ENCODE measurements around the gene ANKRD23.
A peak's percentile ranks its signal among the peaks of the same experiment; 100 is the strongest.

ANKRD23 gene

DNA sequence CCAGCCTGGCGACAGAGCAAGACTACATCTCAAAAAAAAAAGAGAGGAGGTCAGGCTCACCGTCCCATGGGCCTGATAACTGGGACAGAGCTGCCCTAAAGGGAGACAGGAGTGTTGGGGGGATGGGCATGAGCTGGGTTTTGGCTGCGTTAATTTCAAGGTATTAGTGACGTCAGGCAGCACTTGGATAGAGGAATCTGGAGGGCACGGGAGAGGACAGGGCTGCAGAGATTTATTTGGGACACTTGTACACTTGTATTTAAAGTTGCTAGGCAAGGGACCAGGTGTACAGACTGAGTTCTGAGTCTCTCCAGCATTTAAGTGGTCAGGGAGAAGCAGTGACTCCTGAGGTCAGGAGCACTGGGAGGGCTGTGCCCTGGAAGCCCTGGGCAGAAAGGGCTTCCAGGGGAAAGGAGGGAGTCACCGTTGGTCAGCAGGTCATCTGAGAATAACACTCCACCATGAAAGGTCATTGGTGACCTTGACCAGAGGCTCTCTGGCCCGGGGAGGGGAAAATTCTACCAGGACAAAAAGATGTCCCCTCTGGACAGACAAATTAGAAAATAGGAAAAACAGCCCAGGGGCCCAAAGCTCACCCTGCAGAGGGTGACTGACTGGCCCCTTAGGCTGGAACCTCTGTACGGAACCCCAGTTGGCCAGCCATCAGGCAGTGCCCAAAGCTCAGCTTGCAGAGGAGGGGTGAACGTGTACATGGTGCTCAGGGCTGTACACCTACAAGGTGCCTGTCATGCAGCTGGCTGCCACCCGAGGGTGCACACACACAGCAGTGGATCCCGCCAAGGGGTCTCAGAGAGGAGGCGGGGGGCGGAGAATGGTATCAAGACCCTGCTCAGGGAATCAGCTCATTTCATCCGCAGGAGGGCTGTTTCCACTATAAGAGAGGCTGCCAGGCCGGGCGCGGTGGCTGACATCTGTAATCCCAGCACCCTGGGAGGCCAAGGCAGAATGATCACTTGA is 50.8 kb downstream of the ANKRD23 start:
- CTCF ChIA-PET = no interaction called here
- TF ChIP-seq, protein P1, sequence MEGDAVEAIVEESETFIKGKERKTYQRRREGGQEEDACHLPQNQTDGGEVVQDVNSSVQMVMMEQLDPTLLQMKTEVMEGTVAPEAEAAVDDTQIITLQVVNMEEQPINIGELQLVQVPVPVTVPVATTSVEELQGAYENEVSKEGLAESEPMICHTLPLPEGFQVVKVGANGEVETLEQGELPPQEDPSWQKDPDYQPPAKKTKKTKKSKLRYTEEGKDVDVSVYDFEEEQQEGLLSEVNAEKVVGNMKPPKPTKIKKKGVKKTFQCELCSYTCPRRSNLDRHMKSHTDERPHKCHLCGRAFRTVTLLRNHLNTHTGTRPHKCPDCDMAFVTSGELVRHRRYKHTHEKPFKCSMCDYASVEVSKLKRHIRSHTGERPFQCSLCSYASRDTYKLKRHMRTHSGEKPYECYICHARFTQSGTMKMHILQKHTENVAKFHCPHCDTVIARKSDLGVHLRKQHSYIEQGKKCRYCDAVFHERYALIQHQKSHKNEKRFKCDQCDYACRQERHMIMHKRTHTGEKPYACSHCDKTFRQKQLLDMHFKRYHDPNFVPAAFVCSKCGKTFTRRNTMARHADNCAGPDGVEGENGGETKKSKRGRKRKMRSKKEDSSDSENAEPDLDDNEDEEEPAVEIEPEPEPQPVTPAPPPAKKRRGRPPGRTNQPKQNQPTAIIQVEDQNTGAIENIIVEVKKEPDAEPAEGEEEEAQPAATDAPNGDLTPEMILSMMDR (conservative IDR thresholded peaks at IDR 0.05; ENCODE audit: low read depth) = no peak
- DNase-seq (ENCODE audit: low spot score) = no peak
- POLR2A ChIA-PET (ENCODE audit: low non-redundant PET) = no interaction called here
- H3K27ac ChIP-seq = no peak overlapping the region

DNA sequence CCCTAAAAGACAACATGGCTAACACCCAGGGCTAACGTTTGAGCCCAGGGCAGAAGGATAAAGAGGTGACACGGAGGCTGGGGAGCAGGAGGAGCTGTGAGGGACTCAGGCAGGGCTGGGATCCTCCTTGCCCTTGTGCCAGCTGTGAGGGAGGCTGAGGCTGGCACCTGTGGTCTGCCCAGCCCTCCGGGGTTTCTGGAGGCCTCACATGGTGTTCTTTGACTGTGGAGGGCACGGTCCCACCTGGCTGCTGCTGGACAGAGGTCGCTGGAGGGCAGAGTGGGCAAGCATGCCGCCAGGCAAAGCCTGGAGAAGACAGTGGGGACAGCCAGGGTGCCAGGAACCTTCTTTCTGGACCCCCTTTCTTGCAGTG is 54.6 kb downstream of the ANKRD23 start:
- peak overlapping the region; percentile 79 for H3K27ac ChIP-seq
- TF ChIP-seq, protein P1 (conservative IDR thresholded peaks at IDR 0.05; ENCODE audit: low read depth) = no peak
- DNase-seq (ENCODE audit: low spot score) = no peak
- CTCF ChIA-PET = interaction anchor here (1.2 kb wide), 1 partner anchor 12 kb away, joined by 4 read pairs; no protein-coding TSS in a partner anchor
- POLR2A ChIA-PET (ENCODE audit: low non-redundant PET) = no interaction called here

DNA sequence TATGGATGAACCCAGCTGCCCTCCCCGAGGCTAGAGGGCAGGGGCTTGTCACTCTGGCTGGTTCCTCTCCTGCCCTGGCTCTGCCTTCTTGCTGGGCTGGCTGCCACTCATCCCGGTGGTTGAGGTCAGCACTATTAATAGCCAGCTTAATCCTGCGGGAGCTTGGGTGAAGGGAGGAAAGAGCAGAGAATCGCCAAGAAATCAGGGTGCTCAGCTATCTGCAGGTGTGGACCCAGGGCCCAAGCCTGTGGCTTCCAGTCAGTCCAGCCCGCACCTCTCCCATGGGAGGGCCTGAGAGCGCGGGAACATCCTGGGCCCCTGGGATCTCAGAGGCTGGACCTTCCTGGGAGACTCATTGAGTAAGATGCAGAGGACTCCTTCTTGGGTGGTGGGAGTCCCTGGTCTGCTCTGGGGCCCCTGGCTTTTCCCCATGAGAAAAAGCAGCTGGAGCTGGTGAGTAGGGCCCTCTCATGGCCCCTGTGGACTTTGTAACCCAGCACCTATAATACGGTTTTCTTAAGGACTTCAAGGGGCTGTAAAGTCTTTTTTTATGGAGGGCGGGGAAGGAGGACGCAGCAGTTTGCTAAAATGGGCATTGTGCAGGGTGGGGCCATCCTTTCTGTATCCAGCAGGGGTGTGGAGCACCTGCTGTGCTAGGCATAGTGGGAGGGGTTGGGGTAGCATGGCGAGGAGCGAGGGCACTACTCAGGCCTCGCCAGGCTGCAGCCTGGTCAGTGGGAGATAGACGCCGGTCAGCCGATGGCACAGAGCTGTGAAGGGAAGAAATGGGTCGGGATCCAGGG is 55.2 kb downstream of the ANKRD23 start:
- H3K27ac ChIP-seq = peak overlapping the region; percentile 79
- peak; percentile 15 for DNase-seq (ENCODE audit: low spot score)
- CTCF ChIA-PET = interaction anchor here (0.6 to 1.2 kb wide), 4 partner anchors 12 to 440 kb away, joined by 3 to 4 read pairs (median 3); no protein-coding TSS in a partner anchor
- TF ChIP-seq, protein P1 (conservative IDR thresholded peaks at IDR 0.05; ENCODE audit: low read depth) = no peak
- POLR2A ChIA-PET (ENCODE audit: low non-redundant PET) = interaction anchor here (0.5 kb wide), 1 partner anchor 454 kb away, joined by 5 read pairs; no protein-coding TSS in a partner anchor
